Measurements from ENCODE around the gene HDLBP. TPM values are rescaled to one million over a fixed set of nuclear protein-coding genes. Genes with fewer than 3 reads are reported as not detected.
"Not testable (repeated sequence)": the region's sequence is repeated elsewhere in the genome, so short reads cannot be mapped to it uniquely, and the experiment has no call there.

HDLBP gene
- polyA plus RNA-seq, 4 donors = 136 to 394 (median 171) TPM

DNA sequence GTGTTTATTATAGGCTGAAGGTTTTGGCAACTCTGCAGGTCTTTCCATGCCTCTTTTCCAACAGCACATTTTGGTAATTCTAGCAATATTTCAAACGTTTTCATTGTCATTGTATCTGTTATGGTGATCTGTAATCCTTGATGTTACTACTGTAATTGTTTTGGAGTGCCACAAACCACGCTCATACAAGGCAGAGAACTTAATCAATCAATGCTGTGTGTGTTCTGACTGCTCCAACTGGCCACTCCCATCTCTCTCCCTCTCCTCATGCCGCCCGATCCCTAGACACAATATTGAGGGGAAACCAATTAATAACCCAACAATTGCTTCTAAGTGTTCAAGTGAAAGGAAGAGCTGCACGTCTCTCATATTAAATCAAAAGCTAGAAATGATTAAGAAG lies 32.9 kb downstream of the HDLBP start:
- Histone ChIP-seq H3K27me3 (ENCODE audit: control insufficient read depth in 3 of 3, insufficient read depth in 3 of 3, low read length in 3 of 3) (no peaks in the 10 kb centered on the region), H3K9me3 (ENCODE audit: control insufficient read depth in 2 of 2, insufficient read depth in 1 of 2, low read depth in 1 of 2, low read length in 1 of 2) (no peaks in the 10 kb centered on the region), H3K4me1 (ENCODE audit: control insufficient read depth in 3 of 3, insufficient read depth in 2 of 3, low read depth in 1 of 3, low read length in 2 of 3) (no peaks in the 10 kb centered on the region), H3K4me3 (ENCODE audit: low read depth in 1 of 3, low read length in 3 of 3) (no peak overlapping the region), H3K36me3 (ENCODE audit: control insufficient read depth in 3 of 3, insufficient read depth in 2 of 3, low read depth in 1 of 3, low read length in 3 of 3) (no peaks in the 10 kb centered on the region), H3K27ac (ENCODE audit: low read depth in 1 of 3, low read length in 2 of 3) (no peak overlapping the region)
- FAIRE-seq (no peak), DNase-seq (no peak)
- WGBS, 3 donors = 57 to 73% (median 69%) methylated on average over 5 of the region's 5 CpGs

DNA sequence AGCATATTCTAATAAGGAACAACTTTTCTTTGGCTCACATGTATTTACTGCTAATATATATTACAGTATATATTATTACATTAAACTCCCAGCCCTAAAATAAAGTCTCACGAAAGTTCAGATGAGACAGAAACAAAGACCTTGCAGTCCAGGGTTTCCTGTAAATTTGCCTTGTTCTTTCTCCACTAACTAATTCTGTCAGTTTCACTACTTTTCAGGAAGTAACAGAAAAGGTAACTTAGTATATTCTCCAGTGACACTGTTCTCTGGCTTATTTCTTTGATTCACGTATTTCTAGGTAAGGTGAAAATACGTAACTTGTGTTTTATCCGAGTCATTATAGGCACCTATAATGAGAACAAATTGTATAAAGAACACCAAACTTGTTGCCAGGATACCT lies 35.2 kb downstream of the HDLBP start:
- no peaks in the 10 kb centered on the region for H3K4me1 ChIP-seq (ENCODE audit: control insufficient read depth in 3 of 3, insufficient read depth in 2 of 3, low read depth in 1 of 3, low read length in 2 of 3)
- 89 to 95% (median 94%) methylated on average over 4 of the region's 4 CpGs for WGBS, 3 donors
- H3K4me3 ChIP-seq (ENCODE audit: low read depth in 1 of 3, low read length in 3 of 3) = no peak overlapping the region
- H3K9me3 ChIP-seq (ENCODE audit: control insufficient read depth in 2 of 2, insufficient read depth in 1 of 2, low read depth in 1 of 2, low read length in 1 of 2) = no peaks in the 10 kb centered on the region
- no peak for FAIRE-seq
- H3K27ac ChIP-seq (ENCODE audit: low read depth in 1 of 3, low read length in 2 of 3) = no peak overlapping the region
- no peaks in the 10 kb centered on the region for H3K36me3 ChIP-seq (ENCODE audit: control insufficient read depth in 3 of 3, insufficient read depth in 2 of 3, low read depth in 1 of 3, low read length in 3 of 3)
- no peak for DNase-seq
- no peaks in the 10 kb centered on the region for H3K27me3 ChIP-seq (ENCODE audit: control insufficient read depth in 3 of 3, insufficient read depth in 3 of 3, low read length in 3 of 3)

GRCh38 chr2:241279828-241280227 lies 35.6 kb downstream of the HDLBP start:
- no peak for FAIRE-seq
- H3K27ac ChIP-seq (ENCODE audit: low read depth in 1 of 3, low read length in 2 of 3) = no peak overlapping the region
- WGBS, 3 donors = 87 to 97% (median 92%) methylated on average over 3 of the region's 3 CpGs

DNA sequence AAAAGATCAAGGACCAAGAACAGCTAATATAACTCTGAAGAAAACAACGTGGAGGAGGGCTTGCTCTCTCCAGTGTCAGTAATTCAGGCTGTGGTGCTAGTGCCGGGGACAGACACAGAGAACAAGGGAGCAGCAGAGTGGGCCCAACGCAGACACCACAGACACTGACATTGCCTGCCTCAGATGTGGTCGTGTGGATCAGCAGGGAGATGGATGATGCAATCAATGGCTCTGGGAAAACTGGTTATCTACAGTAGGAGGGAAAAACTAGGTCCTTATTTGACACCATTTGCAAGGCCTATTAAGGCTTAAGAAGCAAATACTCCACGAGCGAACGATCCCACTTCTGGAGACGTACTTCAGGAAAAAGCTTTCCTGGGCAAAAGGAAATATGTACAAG lies 36.1 kb downstream of the HDLBP start:
- H3K4me3 ChIP-seq (ENCODE audit: low read depth in 1 of 3, low read length in 3 of 3) = no peak overlapping the region
- FAIRE-seq (no peak), DNase-seq (no peak)
- 67 to 75% (median 74%) methylated on average over 8 of the region's 8 CpGs for WGBS, 3 donors
- H3K9me3 ChIP-seq (ENCODE audit: control insufficient read depth in 2 of 2, insufficient read depth in 1 of 2, low read depth in 1 of 2, low read length in 1 of 2) = no peaks in the 10 kb centered on the region
- no peaks in the 10 kb centered on the region for H3K4me1 ChIP-seq (ENCODE audit: control insufficient read depth in 3 of 3, insufficient read depth in 2 of 3, low read depth in 1 of 3, low read length in 2 of 3)
- peak overlapping the region in 1 of 3 donors; percentile 4 for H3K27ac ChIP-seq (ENCODE audit: low read depth in 1 of 3, low read length in 2 of 3)
- H3K27me3 ChIP-seq (ENCODE audit: control insufficient read depth in 3 of 3, insufficient read depth in 3 of 3, low read length in 3 of 3) = no peaks in the 10 kb centered on the region
- H3K36me3 ChIP-seq (ENCODE audit: control insufficient read depth in 3 of 3, insufficient read depth in 2 of 3, low read depth in 1 of 3, low read length in 3 of 3) = peaks cover 0 to under 1% (median 0%) of the 10 kb centered on the region in 3 donors

More at GRCh38 chr2:241279828-241280227, 35.6 kb downstream of the HDLBP start:
- H3K27me3 ChIP-seq (ENCODE audit: control insufficient read depth in 3 of 3, insufficient read depth in 3 of 3, low read length in 3 of 3) = no peaks in the 10 kb centered on the region
- no peaks in the 10 kb centered on the region for H3K4me1 ChIP-seq (ENCODE audit: control insufficient read depth in 3 of 3, insufficient read depth in 2 of 3, low read depth in 1 of 3, low read length in 2 of 3)
- no peaks in the 10 kb centered on the region for H3K9me3 ChIP-seq (ENCODE audit: control insufficient read depth in 2 of 2, insufficient read depth in 1 of 2, low read depth in 1 of 2, low read length in 1 of 2)
- no peak overlapping the region for H3K4me3 ChIP-seq (ENCODE audit: low read depth in 1 of 3, low read length in 3 of 3)
- no peaks in the 10 kb centered on the region for H3K36me3 ChIP-seq (ENCODE audit: control insufficient read depth in 3 of 3, insufficient read depth in 2 of 3, low read depth in 1 of 3, low read length in 3 of 3)
- no peak for DNase-seq

- not testable (repeated sequence) for H3K9me3 ChIP-seq (ENCODE audit: control insufficient read depth in 2 of 2, insufficient read depth in 1 of 2, low read depth in 1 of 2, low read length in 1 of 2); H3K27ac ChIP-seq (ENCODE audit: low read depth in 1 of 3, low read length in 2 of 3); H3K4me3 ChIP-seq (ENCODE audit: low read depth in 1 of 3, low read length in 3 of 3); H3K4me1 ChIP-seq (ENCODE audit: control insufficient read depth in 3 of 3, insufficient read depth in 2 of 3, low read depth in 1 of 3, low read length in 2 of 3); H3K36me3 ChIP-seq (ENCODE audit: control insufficient read depth in 3 of 3, insufficient read depth in 2 of 3, low read depth in 1 of 3, low read length in 3 of 3); FAIRE-seq; DNase-seq; H3K27me3 ChIP-seq (ENCODE audit: control insufficient read depth in 3 of 3, insufficient read depth in 3 of 3, low read length in 3 of 3)
- 97 to 99% (median 97%) methylated on average over 7 of the region's 7 CpGs for WGBS, 3 donors
Measured at GRCh38 chr2:241278306-241278705, 37.2 kb downstream of the HDLBP start.

GRCh38 chr2:241275910-241276309 lies 39.6 kb downstream of the HDLBP start:
- FAIRE-seq = no peak
- H3K9me3 ChIP-seq (ENCODE audit: control insufficient read depth in 2 of 2, insufficient read depth in 1 of 2, low read depth in 1 of 2, low read length in 1 of 2) = no peaks in the 10 kb centered on the region
- H3K4me1 ChIP-seq (ENCODE audit: control insufficient read depth in 3 of 3, insufficient read depth in 2 of 3, low read depth in 1 of 3, low read length in 2 of 3) = peaks cover 2 to 10% (median 3%) of the 10 kb centered on the region in 3 donors
- peaks cover 0 to 4% (median 0%) of the 10 kb centered on the region in 3 donors for H3K36me3 ChIP-seq (ENCODE audit: control insufficient read depth in 3 of 3, insufficient read depth in 2 of 3, low read depth in 1 of 3, low read length in 3 of 3)
- H3K4me3 ChIP-seq (ENCODE audit: low read depth in 1 of 3, low read length in 3 of 3) = no peak overlapping the region
- no peaks in the 10 kb centered on the region for H3K27me3 ChIP-seq (ENCODE audit: control insufficient read depth in 3 of 3, insufficient read depth in 3 of 3, low read length in 3 of 3)
- H3K27ac ChIP-seq (ENCODE audit: low read depth in 1 of 3, low read length in 2 of 3) = no peak overlapping the region
- 93 to 98% (median 95%) methylated on average over 1 of the region's 1 CpG for WGBS, 3 donors
- no peak for DNase-seq

DNA sequence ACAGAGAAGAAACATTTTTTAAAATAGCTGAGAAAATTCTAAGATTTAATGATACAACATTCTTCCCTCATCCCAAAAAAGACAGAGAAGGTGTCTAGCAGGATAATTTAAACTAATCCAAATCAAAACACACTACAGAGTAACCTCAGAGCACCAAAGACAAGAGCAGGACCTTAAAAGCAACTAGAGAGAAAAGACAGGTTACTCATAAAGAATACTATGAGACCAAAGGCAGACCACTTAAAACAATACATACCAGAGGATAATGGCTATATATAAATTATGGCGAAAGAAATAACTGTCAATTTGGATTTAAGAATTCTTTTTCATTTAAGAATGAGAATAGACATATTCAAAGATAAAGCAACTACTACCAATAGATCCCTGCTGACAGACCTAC lies 40.0 kb downstream of the HDLBP start:
- FAIRE-seq (no peak), DNase-seq (no peak)
- Histone ChIP-seq H3K27ac (ENCODE audit: low read depth in 1 of 3, low read length in 2 of 3) (no peak overlapping the region), H3K4me3 (ENCODE audit: low read depth in 1 of 3, low read length in 3 of 3) (no peak overlapping the region), H3K9me3 (ENCODE audit: control insufficient read depth in 2 of 2, insufficient read depth in 1 of 2, low read depth in 1 of 2, low read length in 1 of 2) (no peaks in the 10 kb centered on the region), H3K4me1 (ENCODE audit: control insufficient read depth in 3 of 3, insufficient read depth in 2 of 3, low read depth in 1 of 3, low read length in 2 of 3) (peaks cover 2 to 10% (median 7%) of the 10 kb centered on the region in 3 donors), H3K27me3 (ENCODE audit: control insufficient read depth in 3 of 3, insufficient read depth in 3 of 3, low read length in 3 of 3) (no peaks in the 10 kb centered on the region), H3K36me3 (ENCODE audit: control insufficient read depth in 3 of 3, insufficient read depth in 2 of 3, low read depth in 1 of 3, low read length in 3 of 3) (peaks cover 0 to 7% (median 0%) of the 10 kb centered on the region in 3 donors)
- WGBS, 3 donors = 100% methylated on average over 1 of the region's 1 CpG

DNA sequence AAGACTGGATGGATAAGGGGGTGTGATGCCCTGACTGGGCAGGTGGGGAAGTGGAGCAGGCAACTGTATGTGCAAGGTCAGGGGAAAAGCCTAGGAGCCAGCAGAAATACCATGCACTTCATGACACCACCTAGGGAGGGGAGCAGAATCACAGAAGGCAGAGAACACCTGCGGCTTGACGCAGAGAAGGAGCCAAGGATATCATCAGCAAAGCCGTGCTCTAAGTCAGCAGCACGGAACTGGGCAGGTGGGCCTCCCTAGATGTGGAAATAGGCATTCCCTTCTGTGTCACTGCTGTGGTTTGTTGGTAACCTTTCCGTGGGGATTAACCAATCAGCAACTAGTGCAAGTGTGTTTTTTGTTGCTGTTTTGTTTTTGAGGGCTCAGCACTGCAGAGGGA lies 41.3 kb downstream of the HDLBP start:
- no peak overlapping the region for H3K4me3 ChIP-seq (ENCODE audit: low read depth in 1 of 3, low read length in 3 of 3)
- peak overlapping the region in 1 of 3 donors; percentile 8 for H3K27ac ChIP-seq (ENCODE audit: low read depth in 1 of 3, low read length in 2 of 3)
- DNase-seq (peak; percentile 16 to 31), FAIRE-seq (no peak)
- H3K4me1 ChIP-seq (ENCODE audit: control insufficient read depth in 3 of 3, insufficient read depth in 2 of 3, low read depth in 1 of 3, low read length in 2 of 3) = peaks cover 2 to 10% (median 9%) of the 10 kb centered on the region in 3 donors
- H3K9me3 ChIP-seq (ENCODE audit: control insufficient read depth in 2 of 2, insufficient read depth in 1 of 2, low read depth in 1 of 2, low read length in 1 of 2) = no peaks in the 10 kb centered on the region
- WGBS, 3 donors = 30 to 74% (median 41%) methylated on average over 5 of the region's 5 CpGs
- H3K27me3 ChIP-seq (ENCODE audit: control insufficient read depth in 3 of 3, insufficient read depth in 3 of 3, low read length in 3 of 3) = no peaks in the 10 kb centered on the region
- H3K36me3 ChIP-seq (ENCODE audit: control insufficient read depth in 3 of 3, insufficient read depth in 2 of 3, low read depth in 1 of 3, low read length in 3 of 3) = peaks cover 0 to 14% (median 0%) of the 10 kb centered on the region in 3 donors

Measured in small intestine (tissue), 7 donors.